PFSK-1 (cell line): ENCODE data around the gene ZNF79.

ENCODE experiments used
- POLR2AphosphoS5 ChIP-seq: IDR thresholded peaks from 2 replicates; pipeline ENCODE4 v1.6.1; 2012; ENCODE audit warnings: low read depth, mild to moderate bottlenecking, control low read depth, low read length, moderate library complexity
- REST ChIP-seq, 2 experiments: IDR thresholded peaks; 2 replicates each; pipeline versions ENCODE4 v1.6.1 to v1.8.0; 2011 to 2012; ENCODE audit warnings: low read depth in 2 of 2, low read length in 2 of 2, control low read depth in 1 of 2, inconsistent platforms in 1 of 2, mild to moderate bottlenecking in 1 of 2, moderate library complexity in 1 of 2; ENCODE audit not compliant: insufficient read depth in 1 of 2
- SIN3A ChIP-seq: IDR thresholded peaks from 2 replicates; pipeline ENCODE4 v1.6.1; 2012; ENCODE audit warnings: mild to moderate bottlenecking, low read length, moderate library complexity, borderline replicate concordance; ENCODE audit not compliant: insufficient read depth
- TAF1 ChIP-seq: IDR thresholded peaks from 2 replicates; pipeline ENCODE4 v1.6.1; 2012; ENCODE audit warnings: low read length, control low read depth, borderline replicate concordance; ENCODE audit not compliant: insufficient read depth

DNA sequence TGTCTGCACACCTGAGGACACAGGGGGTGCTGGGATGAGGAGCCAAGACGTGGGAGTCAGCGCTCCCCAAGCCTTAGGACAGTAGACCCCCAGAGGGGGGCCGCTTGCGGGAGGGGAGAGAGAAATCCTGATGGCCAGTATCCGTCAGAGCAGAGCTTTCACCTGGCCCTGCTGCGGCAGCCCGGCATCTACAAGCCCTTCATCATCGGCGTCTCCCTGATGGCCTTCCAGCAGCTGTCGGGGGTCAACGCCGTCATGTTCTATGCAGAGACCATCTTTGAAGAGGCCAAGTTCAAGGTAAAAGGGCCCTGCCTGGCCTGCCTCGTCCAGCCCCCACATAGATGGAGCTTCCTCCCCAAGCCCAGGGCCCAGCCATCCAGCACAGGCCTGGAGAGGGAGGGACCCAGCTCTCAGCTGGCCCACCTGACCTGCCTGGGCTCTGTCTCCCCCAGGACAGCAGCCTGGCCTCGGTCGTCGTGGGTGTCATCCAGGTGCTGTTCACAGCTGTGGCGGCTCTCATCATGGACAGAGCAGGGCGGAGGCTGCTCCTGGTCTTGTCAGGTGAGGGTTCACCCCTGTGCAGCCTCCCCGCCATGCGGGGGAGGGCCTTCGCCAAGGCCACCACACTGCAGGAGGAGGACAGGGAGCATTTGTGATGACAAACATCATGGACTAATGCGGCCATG is 20.5 kb upstream of the ZNF79 start:
- TF ChIP-seq REST (IDR thresholded peaks at IDR 0.05; ENCODE audit: insufficient read depth in 1 of 2, low read depth in 2 of 2, low read length in 2 of 2) (no peak), POLR2AphosphoS5 (no peak), TAF1 (no peak), SIN3A (no peak)
